K562 (cell line): ENCODE results near the gene CD93. TPM values are rescaled to one million over a fixed set of nuclear protein-coding genes. Genes with fewer than 3 reads are reported as not detected.

ENCODE experiments used
- BHLHE40 ChIP-seq: IDR thresholded peaks from 2 replicates; pipeline ENCODE4 v1.6.1; 2011; ENCODE audit warnings: low read length, improper control_type of control experiment
- CEBPB ChIP-seq: fragments of 450-650 bp; IDR thresholded peaks from 2 replicates; pipeline ENCODE4 v1.6.1; 2016; ENCODE audit warnings: missing genetic modification characterization, missing compliant biosample characterization
- CEBPG ChIP-seq, 3 experiments: fragments of 200-800 bp in 1 of 3; sonication (Bioruptor generic) in 1 of 3; sonication (generic) in 1 of 3; formaldehyde crosslinking in 1 of 3; IDR thresholded peaks in 2 of 3; conservative IDR thresholded peaks in 1 of 3; 2 replicates each; pipeline versions ENCODE4 v1.6.1 to v1.8.0; 2016 to 2022; ENCODE audit warnings: missing compliant biosample characterization in 2 of 3, missing genetic modification characterization in 2 of 3, mild to moderate bottlenecking in 1 of 3, missing genetic modification reagents in 1 of 3
- CTCF ChIP-seq, 3 experiments: IDR thresholded peaks in 2 of 3; conservative IDR thresholded peaks in 1 of 3; 2 replicates each; pipeline ENCODE4 v1.5.1; 2011 to 2012; ENCODE audit warnings: low read length in 3 of 3, mild to moderate bottlenecking in 3 of 3, control low read depth in 2 of 3, improper control_type of control experiment in 1 of 3, inconsistent platforms in 1 of 3, low read depth in 1 of 3, mixed read lengths in 1 of 3, moderate library complexity in 1 of 3; ENCODE audit not compliant: insufficient read depth in 2 of 3
- HDAC8 ChIP-seq: fragments of 450-650 bp; IDR thresholded peaks from 2 replicates; pipeline ENCODE4 v1.6.1; 2016; ENCODE audit warnings: mild to moderate bottlenecking, missing genetic modification characterization, moderate library complexity, missing compliant biosample characterization
- KLF1 ChIP-seq: fragments of 450-650 bp; IDR thresholded peaks from 2 replicates; pipeline ENCODE4 v1.6.1; 2016; ENCODE audit warnings: missing genetic modification characterization, missing compliant biosample characterization
- LARP7 ChIP-seq: fragments of 450-650 bp; IDR thresholded peaks from 2 replicates; pipeline ENCODE4 v1.6.1; 2016
- MXD1 ChIP-seq: fragments of 250-450 bp; sonication (Bioruptor Pico); IDR thresholded peaks from 2 replicates; pipeline ENCODE4 v1.8.0; 2021; ENCODE audit warnings: borderline replicate concordance, mild to moderate bottlenecking, moderate library complexity; ENCODE audit not compliant: poor library complexity, severe bottlenecking
- MYBL2 ChIP-seq, 2 experiments: fragments of 450-650 bp in 1 of 2; sonication (generic) in 1 of 2; formaldehyde crosslinking in 1 of 2; IDR thresholded peaks; 2 replicates each; pipeline versions ENCODE4 v1.6.1 to v1.8.1; 2017 to 2022; ENCODE audit warnings: borderline replicate concordance in 1 of 2, inconsistent platforms in 1 of 2, low read depth in 1 of 2, mild to moderate bottlenecking in 1 of 2, missing genetic modification reagents in 1 of 2, moderate library complexity in 1 of 2
- MYC ChIP-seq, 2 experiments: fragments of 250-450 bp in 1 of 2; sonication (Bioruptor Pico) in 1 of 2; IDR thresholded peaks; 2 replicates each; pipeline versions ENCODE4 v1.5.1 to v1.6.1; 2012 to 2021; ENCODE audit warnings: low read depth in 2 of 2, borderline replicate concordance in 1 of 2, improper control_type of control experiment in 1 of 2, low read length in 1 of 2, mild to moderate bottlenecking in 1 of 2, moderate library complexity in 1 of 2
- NCOR1 ChIP-seq: fragments of 450-650 bp; IDR thresholded peaks from 2 replicates; pipeline ENCODE4 v1.6.1; 2016; ENCODE audit warnings: mild to moderate bottlenecking, moderate library complexity
- POLR3A ChIP-seq: IDR thresholded peaks from 2 replicates; pipeline ENCODE4 v1.6.1; 2011; ENCODE audit warnings: borderline replicate concordance, mild to moderate bottlenecking, moderate library complexity; ENCODE audit not compliant: insufficient read length, insufficient read depth; ENCODE audit errors: extremely low read depth
- POLR3G ChIP-seq: IDR thresholded peaks from 2 replicates; pipeline ENCODE4 v1.6.1; 2011; ENCODE audit not compliant: insufficient read length, insufficient replicate concordance; ENCODE audit errors: extremely low read depth
- SMARCC2 ChIP-seq: fragments of 450-650 bp; IDR thresholded peaks from 2 replicates; pipeline ENCODE4 v1.6.1; 2017; ENCODE audit warnings: antibody characterized with exemption, moderate library complexity, mild to moderate bottlenecking, low read depth
- SMC3 ChIP-seq: conservative IDR thresholded peaks from 2 replicates; pipeline ENCODE4 v1.6.1; 2011; ENCODE audit warnings: low read depth, low read length, improper control_type of control experiment; ENCODE audit not compliant: insufficient read depth
- TEAD1 ChIP-seq, 2 experiments: fragments of 450-650 bp in 1 of 2; sonication (generic) in 1 of 2; formaldehyde crosslinking; IDR thresholded peaks; 2 replicates each; pipeline versions ENCODE4 v1.4.0 to v1.8.0; 2020 to 2022; ENCODE audit warnings: mild to moderate bottlenecking in 2 of 2, missing genetic modification reagents in 1 of 2
- ZNF639 ChIP-seq, 2 experiments: fragments of 200-800 bp in 1 of 2; sonication (Bioruptor generic) in 1 of 2; sonication (generic) in 1 of 2; formaldehyde crosslinking in 1 of 2; IDR thresholded peaks in 1 of 2; conservative IDR thresholded peaks in 1 of 2; 2 replicates each; pipeline versions ENCODE4 v1.5.0 to v1.6.1; 2016 to 2020; ENCODE audit warnings: missing compliant biosample characterization in 1 of 2, missing genetic modification characterization in 1 of 2, missing genetic modification reagents in 1 of 2
- polyA plus RNA-seq, 8 experiments: library from polyadenylated mRNA; depleted of rRNA in 4 of 8; stranded (reverse) in 5 of 8; unstranded in 3 of 8; fragments of >200 nt; fragmentation: Nextera tagmentation in 2 of 8; fragmentation: Illumina TruSeq in 1 of 8; extraction: Ambion mirVana in 2 of 8; extraction: Trizol in 1 of 8; gene quantifications; 2 replicates each; pipeline versions ENCODE4 v1.2.1 to v1.2.3, GENCODE V29; 2011 to 2014; ENCODE audit warnings: inconsistent platforms in 1 of 8, missing spikeins in 1 of 8
- total RNA-seq, 7 experiments: library from RNA; depleted of rRNA in 6 of 7; stranded (reverse); fragments of >200 nt in 6 of 7; fragmentation: Illumina TruSeq in 2 of 7; extraction: Trizol in 2 of 7; gene quantifications; 2 replicates each; pipeline versions ENCODE4 v1.2.1 to v1.2.3, GENCODE V29; 2011 to 2021; ENCODE audit warnings: low replicate concordance in 1 of 7
- TF ChIP-seq, protein P1 (sequence below): fragments of 450-650 bp; formaldehyde crosslinking; IDR thresholded peaks from 2 replicates; pipeline ENCODE4 v1.4.0; 2022; ENCODE audit warnings: missing genetic modification characterization
- TF ChIP-seq, protein P2 (sequence below): fragments of 450-650 bp; IDR thresholded peaks from 2 replicates; pipeline ENCODE4 v1.6.1; 2017; ENCODE audit warnings: antibody characterized with exemption

CD93 gene
- total and polyA plus RNA-seq, 9 of the 15 experiments (the other 6 are each of a cell fraction or from before 2014, with no cell fraction given), result 0.03 to 0.20 (median 0.05) TPM

- TF ChIP-seq TEAD1 (CRISPR knock-in tag; IDR thresholded peaks at IDR 0.05) (no peak), POLR3G (no peak), CEBPB (tag) (peak; percentile 87), BHLHE40 (no peak), CTCF (IDR thresholded peaks at IDR 0.05 in 2 of 3, conservative IDR thresholded peaks at IDR 0.05 in 1 of 3; ENCODE audit: insufficient read depth in 2 of 3, low read depth in 1 of 3, low read length in 3 of 3) (no peak), SMC3 (no peak), LARP7 (no peak), CEBPG (CRISPR knock-in tag; IDR thresholded peaks at IDR 0.05) (no peak), CEBPG (tag; conservative IDR thresholded peaks at IDR 0.05 in 1 of 2, IDR thresholded peaks at IDR 0.05 in 1 of 2) (peak; percentile 48 to 54; a peak in 2 of 4 replicates), MYBL2 (IDR thresholded peaks at IDR 0.05; ENCODE audit: low read depth) (no peak), MYBL2 (CRISPR knock-in tag; IDR thresholded peaks at IDR 0.05; ENCODE audit: borderline replicate concordance) (no peak), ZNF639 (CRISPR knock-in tag; conservative IDR thresholded peaks at IDR 0.05 in 1 of 2, IDR thresholded peaks at IDR 0.05 in 1 of 2) (no peak), MYC (IDR thresholded peaks at IDR 0.05; ENCODE audit: low read depth, low read length) (no peak), MYC (CRISPR knock-in tag; IDR thresholded peaks at IDR 0.05; ENCODE audit: borderline replicate concordance, low read depth) (no peak), KLF1 (no peak), MXD1 (no peak), SMARCC2 (no peak), POLR3A (no peak), HDAC8 (tag) (no peak), NCOR1 (0 out of 2 replicates have a peak, but pooled peaks have one; percentile 10)
- TF ChIP-seq, protein P1, sequence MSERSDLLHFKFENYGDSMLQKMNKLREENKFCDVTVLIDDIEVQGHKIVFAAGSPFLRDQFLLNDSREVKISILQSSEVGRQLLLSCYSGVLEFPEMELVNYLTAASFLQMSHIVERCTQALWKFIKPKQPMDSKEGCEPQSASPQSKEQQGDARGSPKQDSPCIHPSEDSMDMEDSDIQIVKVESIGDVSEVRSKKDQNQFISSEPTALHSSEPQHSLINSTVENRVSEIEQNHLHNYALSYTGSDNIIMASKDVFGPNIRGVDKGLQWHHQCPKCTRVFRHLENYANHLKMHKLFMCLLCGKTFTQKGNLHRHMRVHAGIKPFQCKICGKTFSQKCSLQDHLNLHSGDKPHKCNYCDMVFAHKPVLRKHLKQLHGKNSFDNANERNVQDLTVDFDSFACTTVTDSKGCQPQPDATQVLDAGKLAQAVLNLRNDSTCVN (CRISPR knock-in tag), result no peak
- TF ChIP-seq, protein P2, sequence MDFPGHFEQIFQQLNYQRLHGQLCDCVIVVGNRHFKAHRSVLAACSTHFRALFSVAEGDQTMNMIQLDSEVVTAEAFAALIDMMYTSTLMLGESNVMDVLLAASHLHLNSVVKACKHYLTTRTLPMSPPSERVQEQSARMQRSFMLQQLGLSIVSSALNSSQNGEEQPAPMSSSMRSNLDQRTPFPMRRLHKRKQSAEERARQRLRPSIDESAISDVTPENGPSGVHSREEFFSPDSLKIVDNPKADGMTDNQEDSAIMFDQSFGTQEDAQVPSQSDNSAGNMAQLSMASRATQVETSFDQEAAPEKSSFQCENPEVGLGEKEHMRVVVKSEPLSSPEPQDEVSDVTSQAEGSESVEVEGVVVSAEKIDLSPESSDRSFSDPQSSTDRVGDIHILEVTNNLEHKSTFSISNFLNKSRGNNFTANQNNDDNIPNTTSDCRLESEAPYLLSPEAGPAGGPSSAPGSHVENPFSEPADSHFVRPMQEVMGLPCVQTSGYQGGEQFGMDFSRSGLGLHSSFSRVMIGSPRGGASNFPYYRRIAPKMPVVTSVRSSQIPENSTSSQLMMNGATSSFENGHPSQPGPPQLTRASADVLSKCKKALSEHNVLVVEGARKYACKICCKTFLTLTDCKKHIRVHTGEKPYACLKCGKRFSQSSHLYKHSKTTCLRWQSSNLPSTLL, result no peak
These were observed 29.7 kb upstream of the CD93 start (continued) for GRCh38 chr20:23115822-23116221.
